Prostate gland (tissue), 2 donors: ENCODE data around the gene SBF2.

Experiments
- CTCF ChIP-seq, 4 experiments: fragments of 200-600 bp in 2 of 4; fragments of 450-650 bp in 2 of 4; sonication (generic) in 2 of 4; IDR thresholded peaks; 1 replicate in 3 of 4; 2 replicates in 1 of 4; pipeline ENCODE4 v1.5.1; 2016 to 2019; ENCODE audit warnings: antibody characterized with exemption in 4 of 4, mild to moderate bottlenecking in 2 of 4, moderate library complexity in 2 of 4
- POLR2A ChIP-seq: fragments of 450-650 bp; IDR thresholded peaks from one replicate; pipeline ENCODE4 v1.6.1; 2016; ENCODE audit warnings: antibody characterized with exemption, mild to moderate bottlenecking

DNA sequence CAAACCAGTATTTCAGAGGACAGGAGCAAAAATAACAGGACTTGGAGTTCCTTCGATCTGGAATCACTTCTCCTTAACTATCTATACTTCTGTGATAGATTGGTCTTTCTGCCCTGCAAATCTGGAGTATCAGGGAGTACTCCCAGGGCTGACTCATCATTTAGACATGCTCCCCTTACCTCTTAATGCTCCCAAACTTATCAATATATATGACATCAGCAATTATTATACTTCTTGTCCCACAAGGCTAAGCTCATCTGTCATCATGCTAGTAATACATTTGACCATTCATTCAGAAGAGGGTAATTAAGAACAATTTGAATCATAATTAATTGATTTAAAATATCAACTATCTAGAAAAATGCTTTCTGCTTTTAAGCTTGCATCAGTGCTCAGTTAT, 466.3 kb downstream of the SBF2 start:
- TF ChIP-seq CTCF (IDR thresholded peaks at IDR 0.05) (no peak), POLR2A (no peak)
